Omental fat pad (tissue), 4 donors: ENCODE measurements around the gene IL17RD. TPM values are rescaled to one million over a fixed set of nuclear protein-coding genes. Genes with fewer than 3 reads are reported as not detected.

Source experiments
- ATAC-seq: fragments of 150-250 bp; one replicate; pipeline ENCODE4 v1.9.1; 2016; ENCODE audit warnings: mild to moderate bottlenecking, moderate library complexity; ENCODE audit not compliant: low FRiP score
- DNase-seq: peaks from one replicate; pipeline ENCODE4 v3.0.0-alpha.2; 2019; ENCODE audit warnings: low spot score
- CTCF ChIP-seq, 3 donors: fragments of 450-650 bp; IDR thresholded peaks; one replicate each; pipeline ENCODE4 v1.5.1; 2016 to 2017; ENCODE audit warnings: antibody characterized with exemption in 3 of 3, mild to moderate bottlenecking in 3 of 3, moderate library complexity in 2 of 3
- total RNA-seq, 4 donors: library from RNA; depleted of rRNA; stranded (reverse); fragments of >200 nt; gene quantifications; one replicate each; pipeline ENCODE4 v1.1.0, GENCODE V29; 2016

The IL17RD gene
- total RNA-seq, 4 donors from 2014 or later = 4.9 to 13.2 (median 6.6) TPM

GRCh38 chr3:57062101-57062631 lies 103.0 kb downstream of the IL17RD start:
- no peak for DNase-seq
- peak; percentile 35 for ATAC-seq
- no peak for TF ChIP-seq CTCF (IDR thresholded peaks at IDR 0.05)

DNA sequence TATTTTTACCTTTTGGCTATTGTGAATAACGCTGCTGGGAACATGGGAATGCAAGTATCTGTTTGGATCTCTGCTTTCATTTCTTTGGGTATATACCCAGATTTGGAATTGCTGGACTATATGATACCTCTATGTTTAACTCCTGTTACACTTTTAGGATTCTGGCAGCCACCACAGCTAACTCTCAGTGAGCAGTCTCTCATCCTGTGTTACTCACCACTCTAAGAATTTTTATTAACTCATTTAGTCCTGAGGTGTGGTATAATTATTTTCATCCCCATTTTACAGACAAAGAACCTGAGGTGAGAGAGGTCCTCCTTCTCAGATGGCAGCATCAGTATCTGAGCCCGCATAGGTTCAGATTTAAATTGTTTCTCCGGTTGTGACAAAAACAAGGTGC lies 103.6 kb downstream of the IL17RD start:
- no peak for TF ChIP-seq CTCF (IDR thresholded peaks at IDR 0.05)
- ATAC-seq (no peak), DNase-seq (no peak)

DNA sequence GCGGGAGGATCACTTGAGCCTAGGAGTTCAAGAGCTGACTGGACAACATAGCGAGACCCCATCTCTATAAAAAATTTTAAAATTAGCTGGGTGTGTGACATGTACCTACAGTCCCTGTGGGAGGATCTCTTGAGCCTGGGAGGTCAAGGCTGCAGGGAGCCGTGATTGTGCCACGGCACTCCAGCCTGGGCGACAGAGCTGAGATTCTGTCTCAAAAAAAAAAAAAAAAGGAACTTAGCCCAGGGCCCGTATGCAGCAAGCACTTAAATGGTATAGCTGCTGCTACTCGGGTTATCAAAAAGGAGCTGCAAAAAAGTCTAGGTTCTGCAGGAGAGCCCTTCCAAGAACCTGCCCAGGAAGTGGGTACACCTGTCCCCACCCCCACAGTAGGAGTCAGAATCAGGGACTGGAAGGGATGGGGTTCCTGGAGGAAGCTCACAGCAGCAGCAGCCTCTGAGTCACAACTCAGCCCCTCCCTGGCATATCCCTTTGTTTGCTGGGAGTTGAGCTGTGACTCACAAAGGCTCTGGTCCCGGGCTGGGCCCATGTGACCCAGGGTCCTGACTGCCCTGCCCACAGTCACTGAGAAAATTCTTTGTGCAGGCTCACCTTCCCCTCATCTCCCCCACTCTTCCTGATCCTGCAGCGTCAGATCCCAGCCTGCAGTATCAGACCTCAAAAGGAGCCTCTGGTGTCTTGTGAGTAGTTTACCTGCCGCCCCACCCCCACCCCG lies 104.9 kb downstream of the IL17RD start, which contains the start of gene SPATA12:
Gene SPATA12, plus strand, starts transcription at position 576 of the 733 bp plus-strand sequence. CDS start 13,031 bp downstream, outside the sequence.
- ATAC-seq = peak; percentile 87

GRCh38 chr3:57059411-57059810 lies 105.7 kb downstream of the IL17RD start:
- TF ChIP-seq CTCF (IDR thresholded peaks at IDR 0.05) = no peak
- no peak for DNase-seq
- no peak for ATAC-seq

More for the DNA sequence above, 104.9 kb downstream of the IL17RD start, which contains the start of gene SPATA12:
- no peak for DNase-seq
- no peak for TF ChIP-seq CTCF (IDR thresholded peaks at IDR 0.05)

- ATAC-seq (no peak), DNase-seq (no peak)
- TF ChIP-seq CTCF (IDR thresholded peaks at IDR 0.05) = no peak
Observed at GRCh38 chr3:57057351-57057750, 107.8 kb downstream of the IL17RD start.

- ATAC-seq = no peak
- no peak for TF ChIP-seq CTCF (IDR thresholded peaks at IDR 0.05)
Observed at GRCh38 chr3:57053122-57053521, 112.0 kb downstream of the IL17RD start.

GRCh38 chr3:57052662-57053061 lies 112.5 kb downstream of the IL17RD start:
- ATAC-seq (no peak), DNase-seq (no peak)
- TF ChIP-seq CTCF (IDR thresholded peaks at IDR 0.05) = no peak

More at GRCh38 chr3:57053122-57053521, 112.0 kb downstream of the IL17RD start:
- DNase-seq = no peak
